Activated CD4-positive, alpha-beta T cell treated with anti-CD3 and anti-CD28 coated beads, Interleukin-2, amount 10 ng/mL, durations not matched to agents 24 days and 14 days (primary cell): ENCODE measurements around the gene PHC3. TPM values are rescaled to one million over a fixed set of nuclear protein-coding genes. Genes with fewer than 3 reads are reported as not detected.

ENCODE experiments used
- DNase-seq: peaks from one replicate; pipeline ENCODE4 v3.0.0; 2022
- H3K27ac Mint-ChIP-seq: one replicate; pipeline ENCODE4 v1.8.0; 2022; ENCODE audit warnings: mild to moderate bottlenecking, mixed read lengths
- H3K27me3 Mint-ChIP-seq: one replicate; pipeline ENCODE4 v1.8.0; 2022; ENCODE audit warnings: mixed read lengths
- H3K36me3 Mint-ChIP-seq: one replicate; pipeline ENCODE4 v1.8.0; 2022; ENCODE audit warnings: low read depth, mild to moderate bottlenecking, mixed read lengths
- H3K4me1 Mint-ChIP-seq: one replicate; pipeline ENCODE4 v1.8.0; 2021; ENCODE audit warnings: mixed read lengths
- H3K4me3 Mint-ChIP-seq: one replicate; pipeline ENCODE4 v1.8.0; 2022; ENCODE audit warnings: mild to moderate bottlenecking, moderate library complexity, mixed read lengths
- H3K9me3 Mint-ChIP-seq: one replicate; pipeline ENCODE4 v1.8.0; 2021; ENCODE audit warnings: mixed read lengths
- intact Hi-C: fragments of 100-400 bp; cut with micrococcal nuclease; formaldehyde crosslinking; loops from one replicate; pipeline ENCODE4 v1.15.1; 2023
- total RNA-seq: library from RNA; stranded (reverse); gene quantifications from 2 replicates; pipeline ENCODE4 v1.2.3, GENCODE V29; 2022

PHC3 gene
- total RNA-seq, 1 donor from 2014 or later, result 56.4 TPM

- H3K27me3 Mint-ChIP-seq, result no peaks in the 10 kb centered on the region
- intact Hi-C loops, result no loop called here
- no peak overlapping the region for H3K4me3 Mint-ChIP-seq
- H3K9me3 Mint-ChIP-seq, result no peaks in the 10 kb centered on the region
- H3K4me1 Mint-ChIP-seq, result no peaks in the 10 kb centered on the region
- no peak for DNase-seq
- peaks cover 56% of the 10 kb centered on the region for H3K36me3 Mint-ChIP-seq
- no peak overlapping the region for H3K27ac Mint-ChIP-seq
Measured at GRCh38 chr3:170092907-170093306, 88.6 kb downstream of the PHC3 start.

GRCh38 chr3:170090601-170090981 is 90.9 kb downstream of the PHC3 start:
- Mint-ChIP-seq H3K27me3 (no peaks in the 10 kb centered on the region), H3K4me3 (no peak overlapping the region), H3K36me3 (peaks cover 44% of the 10 kb centered on the region), H3K4me1 (no peaks in the 10 kb centered on the region), H3K9me3 (no peaks in the 10 kb centered on the region), H3K27ac (no peak overlapping the region)
- intact Hi-C loops, result no loop called here
- no peak for DNase-seq

GRCh38 chr3:170089862-170090600 is 91.5 kb downstream of the PHC3 start:
- DNase-seq, result no peak
- H3K27me3 Mint-ChIP-seq, result no peaks in the 10 kb centered on the region
- H3K9me3 Mint-ChIP-seq, result no peaks in the 10 kb centered on the region
- no peak overlapping the region for H3K27ac Mint-ChIP-seq
- no peak overlapping the region for H3K4me3 Mint-ChIP-seq
- intact Hi-C loops, result no loop called here
- H3K36me3 Mint-ChIP-seq, result peaks cover 42% of the 10 kb centered on the region
- H3K4me1 Mint-ChIP-seq, result no peaks in the 10 kb centered on the region

GRCh38 chr3:170085396-170085795 is 96.1 kb downstream of the PHC3 start:
- Mint-ChIP-seq H3K27ac (no peak overlapping the region), H3K4me1 (peaks cover under 1% of the 10 kb centered on the region), H3K4me3 (no peak overlapping the region), H3K36me3 (peaks cover 25% of the 10 kb centered on the region), H3K9me3 (no peaks in the 10 kb centered on the region), H3K27me3 (no peaks in the 10 kb centered on the region)
- intact Hi-C loops, result no loop called here
- DNase-seq, result no peak

- Mint-ChIP-seq H3K27ac (no peak overlapping the region), H3K9me3 (no peaks in the 10 kb centered on the region), H3K27me3 (no peaks in the 10 kb centered on the region), H3K36me3 (peaks cover 18% of the 10 kb centered on the region), H3K4me1 (peaks cover 5% of the 10 kb centered on the region), H3K4me3 (no peak overlapping the region)
- intact Hi-C loops, result no loop called here
- no peak for DNase-seq
Measured at GRCh38 chr3:170083343-170083742, 98.2 kb downstream of the PHC3 start.

- intact Hi-C loops, result no loop called here
- H3K27me3 Mint-ChIP-seq, result no peaks in the 10 kb centered on the region
- H3K36me3 Mint-ChIP-seq, result peaks cover 17% of the 10 kb centered on the region
- no peak for DNase-seq
- no peaks in the 10 kb centered on the region for H3K9me3 Mint-ChIP-seq
- H3K4me3 Mint-ChIP-seq, result no peak overlapping the region
- H3K4me1 Mint-ChIP-seq, result peaks cover 9% of the 10 kb centered on the region
- H3K27ac Mint-ChIP-seq, result no peak overlapping the region
Measured at GRCh38 chr3:170081079-170081741, 100.3 kb downstream of the PHC3 start.

- no peak for DNase-seq
- H3K27ac Mint-ChIP-seq, result no peak overlapping the region
- no peaks in the 10 kb centered on the region for H3K27me3 Mint-ChIP-seq
- H3K9me3 Mint-ChIP-seq, result peaks cover under 1% of the 10 kb centered on the region
- peaks cover 17% of the 10 kb centered on the region for H3K36me3 Mint-ChIP-seq
- intact Hi-C loops, result no loop called here
- peaks cover 9% of the 10 kb centered on the region for H3K4me1 Mint-ChIP-seq
- no peak overlapping the region for H3K4me3 Mint-ChIP-seq
Measured at GRCh38 chr3:170080605-170081004, 100.9 kb downstream of the PHC3 start.

GRCh38 chr3:170079536-170080165 is 101.9 kb downstream of the PHC3 start:
- Mint-ChIP-seq H3K27me3 (no peaks in the 10 kb centered on the region), H3K27ac (no peak overlapping the region)

GRCh38 chr3:170078620-170079281 is 102.8 kb downstream of the PHC3 start:
- DNase-seq, result no peak
- H3K36me3 Mint-ChIP-seq, result peaks cover 20% of the 10 kb centered on the region
- no peaks in the 10 kb centered on the region for H3K27me3 Mint-ChIP-seq
- no peak overlapping the region for H3K27ac Mint-ChIP-seq
- no peak overlapping the region for H3K4me3 Mint-ChIP-seq
- H3K4me1 Mint-ChIP-seq, result peaks cover 9% of the 10 kb centered on the region
- peaks cover 4% of the 10 kb centered on the region for H3K9me3 Mint-ChIP-seq
- intact Hi-C loops, result loop anchor here (5.0 kb wide), 1 partner anchor 41 kb away; the partner anchor contains the start of gene GPR160

More at GRCh38 chr3:170079536-170080165, 101.9 kb downstream of the PHC3 start:
- Mint-ChIP-seq H3K4me3 (no peak overlapping the region), H3K36me3 (peaks cover 18% of the 10 kb centered on the region), H3K4me1 (peaks cover 9% of the 10 kb centered on the region), H3K9me3 (peaks cover 4% of the 10 kb centered on the region)
- no peak for DNase-seq
- intact Hi-C loops, result loop anchor here (5.0 kb wide), 1 partner anchor 42 kb away; the partner anchor contains the start of gene GPR160

- intact Hi-C loops, result loop anchor here (5.0 kb wide), 1 partner anchor 40 kb away; the partner anchor contains the start of gene GPR160
- H3K4me1 Mint-ChIP-seq, result peaks cover 9% of the 10 kb centered on the region
- H3K27ac Mint-ChIP-seq, result no peak overlapping the region
- no peak overlapping the region for H3K4me3 Mint-ChIP-seq
- H3K36me3 Mint-ChIP-seq, result peaks cover 24% of the 10 kb centered on the region
- DNase-seq, result no peak
- H3K27me3 Mint-ChIP-seq, result no peaks in the 10 kb centered on the region
- peaks cover 11% of the 10 kb centered on the region for H3K9me3 Mint-ChIP-seq
Measured at GRCh38 chr3:170077361-170077760, 104.2 kb downstream of the PHC3 start.

- Mint-ChIP-seq H3K27me3 (no peaks in the 10 kb centered on the region), H3K9me3 (peaks cover 13% of the 10 kb centered on the region), H3K27ac (no peak overlapping the region), H3K36me3 (peaks cover 27% of the 10 kb centered on the region), H3K4me3 (no peak overlapping the region), H3K4me1 (peaks cover 9% of the 10 kb centered on the region)
- intact Hi-C loops, result loop anchor here (5.0 kb wide), 1 partner anchor 39 kb away; the partner anchor contains the start of gene GPR160
- DNase-seq, result no peak
Measured at GRCh38 chr3:170076715-170077238, 104.8 kb downstream of the PHC3 start.

GRCh38 chr3:170075441-170076091 is 106.0 kb downstream of the PHC3 start:
- no peak for DNase-seq
- Mint-ChIP-seq H3K9me3 (peaks cover 13% of the 10 kb centered on the region), H3K27ac (no peak overlapping the region), H3K36me3 (peaks cover 28% of the 10 kb centered on the region), H3K4me3 (no peak overlapping the region), H3K27me3 (no peaks in the 10 kb centered on the region), H3K4me1 (peaks cover 9% of the 10 kb centered on the region)
- intact Hi-C loops, result loop anchor here (5.0 kb wide), 1 partner anchor 38 kb away; the partner anchor contains the start of gene GPR160

GRCh38 chr3:170064108-170064507 is 117.4 kb downstream of the PHC3 start:
- Mint-ChIP-seq H3K36me3 (no peaks in the 10 kb centered on the region), H3K4me3 (no peak overlapping the region), H3K9me3 (no peaks in the 10 kb centered on the region), H3K27me3 (no peaks in the 10 kb centered on the region), H3K27ac (no peak overlapping the region), H3K4me1 (no peaks in the 10 kb centered on the region)
- no peak for DNase-seq
- intact Hi-C loops, result no loop called here
